Aorta (tissue), 5 donors: Measurements from ENCODE around the gene CISH. TPM values are rescaled to one million over a fixed set of nuclear protein-coding genes. Genes with fewer than 3 reads are reported as not detected.

Experiments
- ATAC-seq: fragments of 200-7000 bp; cut with Tn5 transposase; one replicate; pipeline ENCODE4 v1.9.1; 2022; ENCODE audit warnings: moderate library complexity; ENCODE audit not compliant: low FRiP score
- DNase-seq, 2 donors: peaks; one replicate each; pipeline ENCODE4 v3.0.0-alpha.2; 2020
- H3K27ac ChIP-seq, 2 donors: one replicate each; pipeline ENCODE4 v1.5.1; 2013; ENCODE audit warnings: low read length in 2 of 2, mild to moderate bottlenecking in 2 of 2, moderate library complexity in 2 of 2, control low read depth in 1 of 2, inconsistent platforms in 1 of 2, low read depth in 1 of 2
- H3K27me3 ChIP-seq, 2 donors: one replicate each; pipeline ENCODE4 v1.6.1; 2013; ENCODE audit warnings: control low read depth in 1 of 2, low read length in 1 of 2, mild to moderate bottlenecking in 1 of 2, moderate library complexity in 1 of 2; ENCODE audit not compliant: insufficient read depth in 2 of 2, control insufficient read depth in 1 of 2
- H3K36me3 ChIP-seq, 2 donors: one replicate each; pipeline ENCODE4 v1.6.1; 2013; ENCODE audit warnings: control low read depth in 1 of 2, low read length in 1 of 2, mild to moderate bottlenecking in 1 of 2; ENCODE audit not compliant: insufficient read depth in 2 of 2, control insufficient read depth in 1 of 2
- H3K4me1 ChIP-seq, 2 donors: one replicate each; pipeline ENCODE4 v1.6.1; 2013; ENCODE audit warnings: low read length in 2 of 2, control low read depth in 1 of 2, mild to moderate bottlenecking in 1 of 2, moderate library complexity in 1 of 2; ENCODE audit not compliant: insufficient read depth in 2 of 2, control insufficient read depth in 1 of 2
- H3K4me3 ChIP-seq, 2 donors: one replicate each; pipeline ENCODE4 v1.5.1; 2013; ENCODE audit warnings: low read length in 2 of 2, control low read depth in 1 of 2, mild to moderate bottlenecking in 1 of 2
- H3K9me3 ChIP-seq: one replicate; pipeline ENCODE4 v1.6.1; 2013; ENCODE audit warnings: mild to moderate bottlenecking, low read length; ENCODE audit not compliant: control insufficient read depth
- WGBS, 2 donors: extraction: QIAGEN DNeasy Blood & Tissue Kit; methylation state at CpG; one replicate each; pipeline ENCODE4 v1.1.7; 2013; 5-methylcytosine and 5-hydroxymethylcytosine counted together
- intact Hi-C, 2 donors: fragments of 100-400 bp; cut with DNase I; formaldehyde crosslinking; loops; one replicate each; pipeline versions ENCODE4 v1.14.2 to v1.15.0; 2022
- polyA plus RNA-seq, 2 donors: library from polyadenylated mRNA; stranded (reverse); fragments of 200-250 nt; gene quantifications; one replicate each; pipeline ENCODE4 v1.2.3, GENCODE V29; 2013
- total RNA-seq, 2 donors: library from RNA; stranded (reverse); fragmentation: NEBNext Ultra II Directional; extraction: Animal tissue kit (Norgen Biotek cat#: 25700); gene quantifications; one replicate each; pipeline ENCODE4 v1.2.1, GENCODE V29; 2021
- donor health status: healthy with polysubstance abuse.
- donor health status: Bipolar disorder and iron deficiency.
- donor health status: DM: no; HTN: no; CAD: no.
- donor health status: DM: no; HTN: no; CAD: no.
- donor health status: DM: yes; HTN: yes; CAD: no.

Gene CISH
- total and polyA plus RNA-seq, 4 donors: 1.5 to 10.1 (median 6.0) TPM

- no peaks in the 10 kb centered on the region for H3K27me3 ChIP-seq
- no peak for DNase-seq
- H3K4me3 ChIP-seq: no peak overlapping the region
- no peak overlapping the region for H3K27ac ChIP-seq
- H3K36me3 ChIP-seq: no peaks in the 10 kb centered on the region
- intact Hi-C loops: no loop called here
- WGBS, 2 donors: 42 to 48% methylated on average over 5 of the region's 5 CpGs
- ATAC-seq: no peak
- no peaks in the 10 kb centered on the region for H3K4me1 ChIP-seq
- H3K9me3 ChIP-seq: no peaks in the 10 kb centered on the region
Measured at GRCh38 chr3:50632450-50632849, 20.9 kb upstream of the CISH start.

- DNase-seq: no peak
- intact Hi-C loops: no loop called here
- no peaks in the 10 kb centered on the region for H3K27me3 ChIP-seq
- WGBS, 2 donors: 90 to 94% methylated on average over 7 of the region's 7 CpGs
- H3K27ac ChIP-seq: no peak overlapping the region
- no peaks in the 10 kb centered on the region for H3K36me3 ChIP-seq
- H3K9me3 ChIP-seq: no peaks in the 10 kb centered on the region
- H3K4me1 ChIP-seq: no peaks in the 10 kb centered on the region
- H3K4me3 ChIP-seq: no peak overlapping the region
- ATAC-seq: no peak
Measured at GRCh38 chr3:50630877-50631276, 19.3 kb upstream of the CISH start.

- intact Hi-C loops: no loop called here
- Histone ChIP-seq H3K4me1 (no peaks in the 10 kb centered on the region), H3K36me3 (no peaks in the 10 kb centered on the region), H3K4me3 (no peak overlapping the region), H3K27me3 (no peaks in the 10 kb centered on the region), H3K9me3 (no peaks in the 10 kb centered on the region), H3K27ac (no peak overlapping the region)
- DNase-seq: no peak
- WGBS, 2 donors: 95 to 97% methylated on average over 6 of the region's 6 CpGs
- no peak for ATAC-seq
Measured at GRCh38 chr3:50630394-50630793, 18.8 kb upstream of the CISH start.

- 98 to 100% methylated on average over 3 of the region's 3 CpGs for WGBS, 2 donors
- no peak overlapping the region for H3K27ac ChIP-seq
- intact Hi-C loops: no loop called here
- DNase-seq (no peak), ATAC-seq (no peak)
- no peaks in the 10 kb centered on the region for H3K27me3 ChIP-seq
- H3K4me1 ChIP-seq: no peaks in the 10 kb centered on the region
- H3K4me3 ChIP-seq: no peak overlapping the region
- peaks cover 0 to 2% of the 10 kb centered on the region in 2 donors for H3K36me3 ChIP-seq
- H3K9me3 ChIP-seq: no peaks in the 10 kb centered on the region
Measured at GRCh38 chr3:50628601-50629000, 17.0 kb upstream of the CISH start.

- WGBS, 2 donors: 56 to 64% methylated on average over 6 of the region's 6 CpGs
- Histone ChIP-seq H3K27ac (no peak overlapping the region), H3K4me3 (no peak overlapping the region), H3K9me3 (no peaks in the 10 kb centered on the region), H3K27me3 (no peaks in the 10 kb centered on the region), H3K4me1 (no peaks in the 10 kb centered on the region), H3K36me3 (peaks cover 0 to 2% of the 10 kb centered on the region in 2 donors)
- peak; percentile 61 for ATAC-seq
- intact Hi-C loops: no loop called here
- DNase-seq: peak in 1 of 2 donors; percentile 71
Measured at GRCh38 chr3:50627407-50628051, 16.0 kb upstream of the CISH start.

GRCh38 chr3:50626401-50626800, 14.8 kb upstream of the CISH start:
- H3K4me1 ChIP-seq: no peaks in the 10 kb centered on the region
- H3K27me3 ChIP-seq: no peaks in the 10 kb centered on the region
- no peaks in the 10 kb centered on the region for H3K9me3 ChIP-seq
- intact Hi-C loops: no loop called here
- no peak for ATAC-seq
- 94 to 95% methylated on average over 3 of the region's 3 CpGs for WGBS, 2 donors
- peaks cover 0 to 2% of the 10 kb centered on the region in 2 donors for H3K36me3 ChIP-seq
- H3K4me3 ChIP-seq: no peak overlapping the region
- H3K27ac ChIP-seq: no peak overlapping the region
- DNase-seq: no peak

GRCh38 chr3:50625231-50626182, 13.9 kb upstream of the CISH start:
- Histone ChIP-seq H3K27ac (no peak overlapping the region), H3K9me3 (no peaks in the 10 kb centered on the region), H3K4me1 (no peaks in the 10 kb centered on the region), H3K4me3 (no peak overlapping the region), H3K27me3 (no peaks in the 10 kb centered on the region), H3K36me3 (peaks cover 0 to 2% of the 10 kb centered on the region in 2 donors)
- WGBS, 2 donors: 87 to 93% methylated on average over 18 of the region's 18 CpGs
- intact Hi-C loops: no loop called here
- no peak for DNase-seq
- ATAC-seq: no peak

- intact Hi-C loops: no loop called here
- no peak overlapping the region for H3K27ac ChIP-seq
- no peaks in the 10 kb centered on the region for H3K4me1 ChIP-seq
- H3K9me3 ChIP-seq: no peaks in the 10 kb centered on the region
- no peak for DNase-seq
- H3K27me3 ChIP-seq: no peaks in the 10 kb centered on the region
- no peak for ATAC-seq
- no peak overlapping the region for H3K4me3 ChIP-seq
- 96 to 98% methylated on average over 2 of the region's 2 CpGs for WGBS, 2 donors
- peaks cover 0 to 2% of the 10 kb centered on the region in 2 donors for H3K36me3 ChIP-seq
Measured at GRCh38 chr3:50624634-50625033, 13.1 kb upstream of the CISH start.
